ENCODE data around the gene ANKRD40.

The ANKRD40 gene

DNA sequence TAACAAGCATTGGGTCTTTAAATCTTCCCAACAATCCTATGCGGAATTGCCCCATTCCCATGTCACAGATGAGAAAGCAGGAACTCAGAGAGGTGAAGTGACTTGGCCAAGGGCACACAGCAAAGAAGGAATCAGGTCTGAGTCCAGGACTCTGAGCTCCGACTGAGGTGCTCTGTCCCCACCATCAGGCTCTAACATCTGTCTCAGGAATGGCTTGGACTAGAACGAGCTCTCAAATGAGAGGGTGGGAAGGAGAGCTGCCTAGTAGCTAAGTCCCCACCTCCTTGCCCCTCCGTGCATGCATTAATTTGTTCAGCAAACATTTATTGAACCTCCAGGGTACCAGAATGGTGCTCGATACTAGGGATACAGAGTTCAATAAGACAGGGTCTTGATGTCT lies 46.4 kb downstream of the ANKRD40 start:
- DNase-seq (ENCODE audit: extremely low spot score), result no peak
- TF ChIP-seq, protein P1, sequence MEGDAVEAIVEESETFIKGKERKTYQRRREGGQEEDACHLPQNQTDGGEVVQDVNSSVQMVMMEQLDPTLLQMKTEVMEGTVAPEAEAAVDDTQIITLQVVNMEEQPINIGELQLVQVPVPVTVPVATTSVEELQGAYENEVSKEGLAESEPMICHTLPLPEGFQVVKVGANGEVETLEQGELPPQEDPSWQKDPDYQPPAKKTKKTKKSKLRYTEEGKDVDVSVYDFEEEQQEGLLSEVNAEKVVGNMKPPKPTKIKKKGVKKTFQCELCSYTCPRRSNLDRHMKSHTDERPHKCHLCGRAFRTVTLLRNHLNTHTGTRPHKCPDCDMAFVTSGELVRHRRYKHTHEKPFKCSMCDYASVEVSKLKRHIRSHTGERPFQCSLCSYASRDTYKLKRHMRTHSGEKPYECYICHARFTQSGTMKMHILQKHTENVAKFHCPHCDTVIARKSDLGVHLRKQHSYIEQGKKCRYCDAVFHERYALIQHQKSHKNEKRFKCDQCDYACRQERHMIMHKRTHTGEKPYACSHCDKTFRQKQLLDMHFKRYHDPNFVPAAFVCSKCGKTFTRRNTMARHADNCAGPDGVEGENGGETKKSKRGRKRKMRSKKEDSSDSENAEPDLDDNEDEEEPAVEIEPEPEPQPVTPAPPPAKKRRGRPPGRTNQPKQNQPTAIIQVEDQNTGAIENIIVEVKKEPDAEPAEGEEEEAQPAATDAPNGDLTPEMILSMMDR (IDR thresholded peaks at IDR 0.05; ENCODE audit: control extremely low read depth, extremely low read depth, low read depth, missing control alignments), result no peak
- CTCF ChIA-PET, result interaction anchor here (1.0 to 2.1 kb wide), 2 partner anchors 19 to 36 kb away, joined by 3 to 7 read pairs; no protein-coding TSS in a partner anchor
- POLR2A ChIA-PET, result interaction anchor here (0.7 kb wide), 1 partner anchor 10 kb away, joined by 3 read pairs; no protein-coding TSS in a partner anchor

DNA sequence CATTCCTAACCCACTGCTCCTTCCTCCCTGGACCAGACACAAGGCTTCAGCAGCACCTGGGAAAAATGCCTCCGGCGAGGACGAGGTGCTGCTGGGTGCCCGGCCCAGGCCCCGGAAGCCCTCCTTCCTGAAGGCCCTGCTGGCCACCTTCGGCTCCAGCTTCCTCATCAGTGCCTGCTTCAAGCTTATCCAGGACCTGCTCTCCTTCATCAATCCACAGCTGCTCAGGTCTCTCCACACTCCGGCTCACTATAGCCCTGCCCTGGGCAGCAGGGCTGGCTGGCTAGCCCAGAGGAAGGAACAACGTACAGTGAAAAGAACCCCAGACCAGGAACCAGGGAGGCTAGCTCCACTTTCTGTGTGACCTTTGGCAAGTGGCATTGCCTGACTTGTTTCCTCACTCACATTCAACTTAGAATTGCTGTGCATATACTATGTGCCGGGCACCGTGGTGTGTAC lies 46.8 kb downstream of the ANKRD40 start:
- POLR2A ChIA-PET, result interaction anchor here (0.6 to 0.7 kb wide), 2 partner anchors 10 to 625 kb away, joined by 3 to 7 read pairs; no protein-coding TSS in a partner anchor
- DNase-seq (ENCODE audit: extremely low spot score), result no peak
- CTCF ChIA-PET, result interaction anchor here (1.0 to 2.1 kb wide), 2 partner anchors 19 to 35 kb away, joined by 3 to 7 read pairs; no protein-coding TSS in a partner anchor
- TF ChIP-seq, protein P1 (IDR thresholded peaks at IDR 0.05; ENCODE audit: control extremely low read depth, extremely low read depth, low read depth, missing control alignments), result no peak

DNA sequence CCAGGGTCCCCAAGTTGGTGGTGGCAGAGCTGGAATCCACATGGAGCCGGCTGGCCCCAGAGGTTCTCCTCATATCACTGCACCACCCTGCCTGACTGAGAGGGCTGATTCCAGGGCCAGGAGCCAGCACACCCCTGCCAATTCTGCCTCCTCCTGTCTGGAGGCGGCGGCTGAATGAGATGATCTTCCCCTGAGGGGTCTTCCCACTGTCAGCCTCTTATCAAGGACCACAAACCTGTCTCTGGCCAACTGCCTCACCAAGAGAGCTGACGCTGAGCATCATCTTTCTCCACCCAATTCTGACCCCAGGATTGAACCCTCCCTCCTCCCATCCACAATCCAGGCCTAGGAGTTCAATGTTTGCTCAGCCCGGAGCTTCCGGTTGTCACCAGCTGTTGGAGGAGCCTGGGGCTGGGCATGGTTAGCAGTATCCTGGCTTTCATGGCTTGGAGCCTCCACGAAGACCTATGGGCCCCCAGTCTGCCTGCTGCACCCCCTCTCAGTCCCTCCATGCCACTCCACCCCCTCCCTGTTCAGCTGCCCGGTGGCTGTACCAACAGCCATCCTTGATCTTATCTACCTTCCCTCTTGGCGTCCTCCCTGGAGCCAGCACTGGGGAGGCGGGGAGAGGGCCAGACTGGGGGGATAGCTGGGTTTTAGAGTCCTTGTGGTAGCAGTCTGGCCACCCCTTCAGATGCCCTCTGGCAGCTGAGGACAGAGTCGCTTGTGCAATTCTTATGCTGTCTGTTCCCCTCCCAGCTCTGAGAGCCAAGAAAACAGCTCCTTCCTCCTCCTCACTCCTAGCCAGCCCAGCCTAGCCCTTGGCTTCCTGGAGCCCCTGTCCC lies 47.5 kb downstream of the ANKRD40 start:
- TF ChIP-seq, protein P1 (IDR thresholded peaks at IDR 0.05; ENCODE audit: control extremely low read depth, extremely low read depth, low read depth, missing control alignments), result no peak
- no peak for DNase-seq (ENCODE audit: extremely low spot score)
- ChIA-PET POLR2A (interaction anchor here (0.6 to 0.7 kb wide), 2 partner anchors 11 to 624 kb away, joined by 3 to 7 read pairs; no protein-coding TSS in a partner anchor), CTCF (interaction anchor here (1.0 to 2.1 kb wide), 2 partner anchors 20 to 35 kb away, joined by 3 to 7 read pairs; no protein-coding TSS in a partner anchor)

DNA sequence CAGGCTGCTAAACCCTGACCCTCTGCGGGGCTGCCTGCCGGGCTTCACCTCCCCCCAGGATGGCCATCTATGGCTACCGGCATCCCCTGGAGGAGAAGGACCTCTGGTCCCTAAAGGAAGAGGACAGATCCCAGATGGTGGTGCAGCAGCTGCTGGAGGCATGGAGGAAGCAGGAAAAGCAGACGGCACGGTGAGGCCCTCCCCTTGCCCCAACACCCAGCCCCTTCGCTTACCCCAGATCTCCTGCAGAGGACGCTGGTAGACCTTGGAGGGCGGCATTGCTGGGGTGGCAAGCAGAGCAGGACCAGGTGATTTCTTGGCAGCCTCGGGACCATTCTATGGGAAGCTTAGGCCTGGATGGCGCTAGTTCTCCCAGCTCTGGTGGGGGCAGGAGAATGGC lies 48.5 kb downstream of the ANKRD40 start:
- DNase-seq (ENCODE audit: extremely low spot score), result no peak
- TF ChIP-seq, protein P1 (IDR thresholded peaks at IDR 0.05; ENCODE audit: control extremely low read depth, extremely low read depth, low read depth, missing control alignments), result no peak
- ChIA-PET CTCF (interaction anchor here (1.0 kb wide), 1 partner anchor 33 kb away, joined by 3 read pairs; no protein-coding TSS in a partner anchor), POLR2A (no interaction called here)

DNA sequence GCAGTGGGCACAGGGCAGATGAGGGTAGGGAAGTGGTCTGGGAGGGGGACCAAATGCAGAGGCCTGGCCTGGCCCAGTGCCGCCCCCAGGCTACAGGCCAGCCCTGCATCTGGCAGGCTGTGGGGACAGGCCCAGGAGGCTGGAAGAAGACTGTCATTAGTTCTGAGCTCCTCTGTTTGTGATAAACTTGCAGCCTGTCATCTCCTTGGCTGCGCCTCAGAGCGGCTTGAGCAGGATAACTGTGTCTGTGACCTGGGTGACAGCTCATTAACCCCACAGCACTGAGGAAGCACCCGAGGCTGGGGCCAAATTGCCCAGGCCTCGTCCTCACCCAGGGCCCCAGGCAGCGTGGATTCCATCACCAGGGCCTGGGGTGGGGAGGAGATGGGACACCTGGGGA lies 49.1 kb downstream of the ANKRD40 start:
- ChIA-PET CTCF (interaction anchor here (1.0 kb wide), 1 partner anchor 33 kb away, joined by 3 read pairs; no protein-coding TSS in a partner anchor), POLR2A (no interaction called here)
- TF ChIP-seq, protein P1 (IDR thresholded peaks at IDR 0.05; ENCODE audit: control extremely low read depth, extremely low read depth, low read depth, missing control alignments), result no peak
- DNase-seq (ENCODE audit: extremely low spot score), result no peak

DNA sequence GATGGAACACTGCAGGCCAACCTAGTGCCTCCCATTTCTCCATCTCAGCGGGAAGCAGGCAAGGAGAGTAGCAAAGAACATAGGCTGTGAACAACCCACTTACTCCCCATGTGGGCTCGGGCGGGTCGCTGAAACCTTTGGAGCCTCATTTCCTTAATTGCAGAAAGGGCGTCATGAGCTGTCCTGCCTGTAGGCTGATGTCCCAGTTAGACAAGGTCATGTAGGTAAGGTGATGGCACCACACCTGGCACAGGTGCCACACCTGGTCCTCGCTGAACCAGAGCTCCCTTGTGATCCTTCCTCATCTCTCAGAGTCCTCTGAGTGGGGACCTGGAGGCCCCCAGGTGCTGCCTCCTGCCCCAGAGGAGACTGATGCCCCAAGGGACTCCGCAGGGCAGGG lies 50.1 kb downstream of the ANKRD40 start:
- POLR2A ChIA-PET, result no interaction called here
- CTCF ChIA-PET, result no interaction called here
- DNase-seq (ENCODE audit: extremely low spot score), result no peak
- TF ChIP-seq, protein P1 (IDR thresholded peaks at IDR 0.05; ENCODE audit: control extremely low read depth, extremely low read depth, low read depth, missing control alignments), result no peak
